GM23338 (cell line): Measurements from ENCODE around the gene MTPN. TPM values are rescaled to one million over a fixed set of nuclear protein-coding genes. Genes with fewer than 3 reads are reported as not detected.

ENCODE experiments used
- ATAC-seq: fragments of 200-7000 bp; cut with Tn5 transposase; 3 replicates; pipeline ENCODE4 v1.9.1; 2020
- DNase-seq: peaks from one replicate; pipeline ENCODE4 v3.0.0-alpha.2; 2015; ENCODE audit warnings: low spot score
- H2AFZ ChIP-seq: fragments of 200-600 bp; sonication (generic); 2 replicates; pipeline ENCODE4 v1.8.0; 2016; ENCODE audit warnings: antibody characterized with exemption, mild to moderate bottlenecking, moderate library complexity
- H3F3A ChIP-seq: fragments of 200-600 bp; sonication (generic); replicated peaks from 2 replicates; pipeline ENCODE4 v1.8.0; 2017; ENCODE audit warnings: antibody characterized with exemption, mixed run types, low read depth
- H3K27ac ChIP-seq: fragments of 200-600 bp; sonication (generic); 2 replicates; pipeline ENCODE4 v1.6.1; 2016; ENCODE audit warnings: low read depth
- H3K27me3 ChIP-seq: fragments of 200-600 bp; sonication (generic); 2 replicates; pipeline ENCODE4 v1.8.0; 2016; ENCODE audit warnings: mild to moderate bottlenecking, mixed run types, moderate library complexity; ENCODE audit not compliant: insufficient read depth
- H3K36me3 ChIP-seq: fragments of 200-600 bp; sonication (generic); 2 replicates; pipeline ENCODE4 v1.8.0; 2016; ENCODE audit warnings: mild to moderate bottlenecking; ENCODE audit not compliant: insufficient read depth
- H3K4me1 ChIP-seq: fragments of 200-600 bp; sonication (generic); 2 replicates; pipeline ENCODE4 v1.8.0; 2016; ENCODE audit warnings: mild to moderate bottlenecking, moderate library complexity; ENCODE audit not compliant: insufficient read depth
- H3K4me2 ChIP-seq: fragments of 200-600 bp; sonication (generic); 2 replicates; pipeline ENCODE4 v1.7.1; 2017; ENCODE audit warnings: mixed run types
- H3K4me3 ChIP-seq: fragments of 200-600 bp; sonication (generic); 2 replicates; pipeline ENCODE4 v1.6.1; 2016; ENCODE audit warnings: mixed run types
- H3K79me2 ChIP-seq: fragments of 200-600 bp; sonication (generic); replicated peaks from 2 replicates; pipeline ENCODE4 v1.8.0; 2017; ENCODE audit warnings: mild to moderate bottlenecking; ENCODE audit not compliant: insufficient read depth
- H3K9me2 ChIP-seq: fragments of 200-600 bp; sonication (generic); 2 replicates; pipeline ENCODE4 v1.8.0; 2017; ENCODE audit not compliant: insufficient read depth
- H4K20me1 ChIP-seq: fragments of 200-600 bp; sonication (generic); replicated peaks from 2 replicates; pipeline ENCODE4 v1.8.0; 2017; ENCODE audit warnings: mild to moderate bottlenecking; ENCODE audit not compliant: insufficient read depth
- H3K27ac Mint-ChIP-seq: 2 replicates; pipeline ENCODE4 v1.8.0; 2020; ENCODE audit warnings: inconsistent platforms, mild to moderate bottlenecking, moderate library complexity, mixed read lengths
- H3K27me3 Mint-ChIP-seq: 3 replicates; pipeline ENCODE4 v1.8.0; 2022; ENCODE audit warnings: low read depth, mild to moderate bottlenecking, moderate library complexity, mixed read lengths, inconsistent platforms; ENCODE audit not compliant: insufficient read depth, poor library complexity
- H3K36me3 Mint-ChIP-seq: 3 replicates; pipeline ENCODE4 v1.8.0; 2021; ENCODE audit warnings: low read depth, mild to moderate bottlenecking, inconsistent platforms, moderate library complexity, mixed read lengths
- H3K4me1 Mint-ChIP-seq: 3 replicates; pipeline ENCODE4 v1.8.0; 2020; ENCODE audit warnings: mild to moderate bottlenecking, inconsistent platforms, mixed read lengths
- H3K4me3 Mint-ChIP-seq: 3 replicates; pipeline ENCODE4 v1.8.0; 2021; ENCODE audit warnings: moderate library complexity, mild to moderate bottlenecking, inconsistent platforms, mixed read lengths
- H3K9me3 Mint-ChIP-seq: 3 replicates; pipeline ENCODE4 v1.8.0; 2020; ENCODE audit warnings: moderate library complexity, mild to moderate bottlenecking, inconsistent platforms, mixed read lengths
- ETS1 ChIP-seq: IDR thresholded peaks from 2 replicates; pipeline ENCODE4 v1.6.1; 2016; ENCODE audit warnings: antibody characterized with exemption
- EZH2 ChIP-seq: fragments of 200-600 bp; sonication (generic); IDR thresholded peaks from one replicate; pipeline ENCODE4 v1.8.0; 2017; ENCODE audit warnings: antibody characterized with exemption, mild to moderate bottlenecking, low read depth; ENCODE audit not compliant: unreplicated experiment
- REST ChIP-seq: IDR thresholded peaks from one replicate; pipeline ENCODE4 v1.6.1; 2018; ENCODE audit warnings: antibody characterized with exemption; ENCODE audit not compliant: unreplicated experiment
- ZNF114 ChIP-seq: fragments of 250-450 bp; sonication (Bioruptor Pico); IDR thresholded peaks from 2 replicates; pipeline ENCODE4 v1.5.0; 2020; ENCODE audit warnings: mild to moderate bottlenecking, moderate library complexity
- ZNF462 ChIP-seq: fragments of 250-450 bp; sonication (Bioruptor Pico); IDR thresholded peaks from 2 replicates; pipeline ENCODE4 v1.5.0; 2020; ENCODE audit warnings: mild to moderate bottlenecking, moderate library complexity
- polyA plus RNA-seq: library from polyadenylated mRNA; unstranded; fragments of >200 nt; fragmentation: Nextera tagmentation; extraction: Ambion mirVana; gene quantifications from 2 replicates; pipeline ENCODE4 v1.2.1, GENCODE V29; 2016
- total RNA-seq: library from RNA; depleted of rRNA; stranded (reverse); fragments of >200 nt; shearing (Covaris generic); gene quantifications from 2 replicates; pipeline ENCODE4 v1.2.3, GENCODE V29; 2014

The MTPN gene
- total and polyA plus RNA-seq, 2 experiments from 2014 or later = 87.7 to 90.3 TPM

- TF ChIP-seq ZNF462 (CRISPR knock-in tag) = no peak
- no peak for TF ChIP-seq REST
- TF ChIP-seq ETS1 = no peak
- TF ChIP-seq ZNF114 (CRISPR knock-in tag) = no peak
Observed at GRCh38 chr7:135889823-135890222, 87.3 kb downstream of the MTPN start (continued).

- DNase-seq (no peak), ATAC-seq (no peak)
- Histone ChIP-seq H3F3A (no peaks in the 10 kb centered on the region), H2AFZ (no peak overlapping the region), H3K79me2 (no peaks in the 10 kb centered on the region), H3K9me2 (no peaks in the 10 kb centered on the region), H3K4me3 (no peak overlapping the region), H3K27ac (no peak overlapping the region), H4K20me1 (no peaks in the 10 kb centered on the region), H3K27me3 (no peaks in the 10 kb centered on the region), H3K4me2 (no peak overlapping the region), H3K4me1 (no peaks in the 10 kb centered on the region), H3K36me3 (no peaks in the 10 kb centered on the region)
- no peaks in the 10 kb centered on the region for H3K9me3 Mint-ChIP-seq
- H3K4me1 Mint-ChIP-seq = no peaks in the 10 kb centered on the region
- no peak overlapping the region for H3K27ac Mint-ChIP-seq
- H3K4me3 Mint-ChIP-seq = no peak overlapping the region
- H3K36me3 Mint-ChIP-seq = no peaks in the 10 kb centered on the region
- H3K27me3 Mint-ChIP-seq = no peaks in the 10 kb centered on the region
- no peak for TF ChIP-seq EZH2
Observed at GRCh38 chr7:135888740-135889139, 88.4 kb downstream of the MTPN start.
